LNCAP (cell line): ENCODE results near the gene PLXDC2.

Source experiments
- CTCF ChIP-seq: fragments of 450-650 bp; IDR thresholded peaks from 2 replicates; pipeline ENCODE4 v1.5.1; 2017; ENCODE audit warnings: mild to moderate bottlenecking

The PLXDC2 gene

GRCh38 chr10:20087353-20087752 lies 271.1 kb downstream of the PLXDC2 start:
- TF ChIP-seq CTCF, result no peak

- no peak for TF ChIP-seq CTCF
These were observed 271.9 kb downstream of the PLXDC2 start for GRCh38 chr10:20088061-20088701.

- TF ChIP-seq CTCF, result no peak
These were observed 273.6 kb downstream of the PLXDC2 start for GRCh38 chr10:20089879-20090278.

GRCh38 chr10:20090831-20091230 lies 274.6 kb downstream of the PLXDC2 start:
- TF ChIP-seq CTCF, result no peak

GRCh38 chr10:20091698-20092097 lies 275.5 kb downstream of the PLXDC2 start:
- TF ChIP-seq CTCF, result no peak

- no peak for TF ChIP-seq CTCF
These were observed 277.4 kb downstream of the PLXDC2 start for GRCh38 chr10:20093600-20093999.

- no peak for TF ChIP-seq CTCF
These were observed 278.2 kb downstream of the PLXDC2 start for GRCh38 chr10:20094226-20094976.
